PC-9 (cell line): ENCODE data around the gene GNMT. TPM values are rescaled to one million over a fixed set of nuclear protein-coding genes. Genes with fewer than 3 reads are reported as not detected.

ENCODE experiments used
- BruUV-seq: library from RNA; stranded (reverse); fragments of 400-500 nt; replicated peaks from 2 replicates; lab custom pipeline; 2021; lab: Mats Ljungman, UMichigan
- CTCF ChIA-PET: fragments of 300-600 bp; sonication (Branson Sonifier 250); formaldehyde crosslinking; loops from one replicate; lab custom pipeline; 2022; ENCODE audit warnings: antibody characterized with exemption; lab: Charles Lee
- POLR2A ChIA-PET: fragments of 300-600 bp; sonication (Branson Sonifier 250); formaldehyde crosslinking; loops from one replicate; lab custom pipeline; 2022; ENCODE audit warnings: antibody characterized with exemption; ENCODE audit not compliant: unreplicated experiment; lab: Charles Lee
- DNase-seq, 2 experiments: peaks; one replicate each; pipeline versions ENCODE4 v3.0.0 to v3.0.0-alpha.2; 2015 to 2022; ENCODE audit warnings: mixed read lengths in 1 of 2
- H2AFZ ChIP-seq: fragments of 200-600 bp; sonication (generic); 2 replicates; pipeline ENCODE4 v1.8.1; 2017; ENCODE audit warnings: antibody characterized with exemption
- H3F3A ChIP-seq: fragments of 200-600 bp; sonication (generic); 2 replicates; pipeline ENCODE4 v1.8.1; 2017; ENCODE audit warnings: antibody characterized with exemption, mild to moderate bottlenecking, low read depth; ENCODE audit not compliant: insufficient read depth
- H3K27ac ChIP-seq: fragments of 200-600 bp; sonication (generic); 2 replicates; pipeline ENCODE4 v1.6.1; 2016; ENCODE audit warnings: mixed run types
- H3K27me3 ChIP-seq: fragments of 200-600 bp; sonication (generic); 2 replicates; pipeline ENCODE4 v1.6.1; 2016; ENCODE audit warnings: low read depth, mixed run types; ENCODE audit not compliant: insufficient read depth
- H3K36me3 ChIP-seq: fragments of 200-600 bp; sonication (generic); 2 replicates; pipeline ENCODE4 v1.6.1; 2016; ENCODE audit warnings: low read depth, mixed run types
- H3K4me1 ChIP-seq: fragments of 200-600 bp; sonication (generic); replicated peaks from 2 replicates; pipeline ENCODE4 v1.6.1; 2016; ENCODE audit warnings: mixed run types; ENCODE audit not compliant: insufficient read depth
- H3K4me2 ChIP-seq: fragments of 200-600 bp; sonication (generic); 2 replicates; pipeline ENCODE4 v1.6.1; 2017; ENCODE audit warnings: mixed run types
- H3K4me3 ChIP-seq: fragments of 200-600 bp; sonication (generic); 2 replicates; pipeline ENCODE4 v1.6.1; 2016; ENCODE audit warnings: mixed run types
- H3K79me2 ChIP-seq: fragments of 200-600 bp; sonication (generic); 2 replicates; pipeline ENCODE4 v1.6.1; 2017; ENCODE audit warnings: low read depth, mixed run types
- H3K9me2 ChIP-seq: fragments of 200-600 bp; sonication (generic); 2 replicates; pipeline ENCODE4 v1.8.1; 2017; ENCODE audit warnings: mild to moderate bottlenecking; ENCODE audit not compliant: insufficient read depth
- H3K9me3 ChIP-seq: fragments of 200-600 bp; sonication (generic); 2 replicates; pipeline ENCODE4 v1.8.1; 2016; ENCODE audit warnings: low read depth; ENCODE audit not compliant: insufficient read depth
- H4K20me1 ChIP-seq: fragments of 200-600 bp; sonication (generic); 2 replicates; pipeline ENCODE4 v1.8.1; 2017; ENCODE audit not compliant: insufficient read depth
- EZH2 ChIP-seq: fragments of 200-600 bp; sonication (generic); IDR thresholded peaks from 2 replicates; pipeline ENCODE4 v1.8.0; 2017; ENCODE audit warnings: antibody characterized with exemption, low read depth
- intact Hi-C: fragments of 100-400 bp; cut with micrococcal nuclease; formaldehyde crosslinking; loops from one replicate; pipeline ENCODE4 v1.10.0; 2022; ENCODE audit not compliant: unreplicated experiment
- total RNA-seq: library from RNA; stranded (reverse); gene quantifications from 2 replicates; pipeline ENCODE4 v1.2.3, GENCODE V29; 2021
- TF ChIP-seq, protein P1 (sequence below): fragments of 200-600 bp; sonication (generic); conservative IDR thresholded peaks from 2 replicates; pipeline ENCODE4 v1.6.1; 2017; ENCODE audit warnings: mixed run types, antibody characterized with exemption, mild to moderate bottlenecking, moderate library complexity

GNMT gene
- total RNA-seq, 1 experiment from 2014 or later, result 0.57 TPM

DNA sequence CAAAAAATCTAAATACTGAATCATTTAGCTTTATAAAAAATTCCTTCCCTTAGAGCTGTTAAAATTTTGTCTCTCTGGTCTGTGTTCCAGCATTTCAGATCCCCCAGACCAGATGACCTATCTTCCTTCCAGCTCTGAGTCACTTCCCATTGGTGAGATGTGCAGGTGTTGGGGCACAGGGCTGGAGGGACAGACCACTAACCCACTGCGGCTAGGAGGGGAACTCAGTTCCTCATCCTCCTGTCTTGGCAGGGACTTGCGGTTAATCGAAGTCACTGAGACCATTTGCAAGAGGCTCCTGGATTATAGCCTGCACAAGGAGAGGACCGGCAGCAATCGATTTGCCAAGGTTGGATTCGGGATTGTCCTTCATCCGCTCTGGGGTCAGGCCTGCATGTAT lies 25.2 kb upstream of the GNMT start:
- ChIA-PET CTCF (no interaction called here), POLR2A (no interaction called here)
- no peak for DNase-seq
- Histone ChIP-seq H3K9me2 (no peaks in the 10 kb centered on the region), H3K79me2 (peaks cover 32% of the 10 kb centered on the region), H3K4me1 (peaks cover 9% of the 10 kb centered on the region), H3K4me2 (no peak overlapping the region), H3F3A (peaks cover 10% of the 10 kb centered on the region), H2AFZ (no peak overlapping the region), H4K20me1 (no peaks in the 10 kb centered on the region; the same call in 1 of the 2 replicates), H3K9me3 (no peaks in the 10 kb centered on the region), H3K27ac (no peak overlapping the region), H3K36me3 (peaks cover 19% of the 10 kb centered on the region), H3K4me3 (no peak overlapping the region), H3K27me3 (no peaks in the 10 kb centered on the region)
- TF ChIP-seq, protein P1, sequence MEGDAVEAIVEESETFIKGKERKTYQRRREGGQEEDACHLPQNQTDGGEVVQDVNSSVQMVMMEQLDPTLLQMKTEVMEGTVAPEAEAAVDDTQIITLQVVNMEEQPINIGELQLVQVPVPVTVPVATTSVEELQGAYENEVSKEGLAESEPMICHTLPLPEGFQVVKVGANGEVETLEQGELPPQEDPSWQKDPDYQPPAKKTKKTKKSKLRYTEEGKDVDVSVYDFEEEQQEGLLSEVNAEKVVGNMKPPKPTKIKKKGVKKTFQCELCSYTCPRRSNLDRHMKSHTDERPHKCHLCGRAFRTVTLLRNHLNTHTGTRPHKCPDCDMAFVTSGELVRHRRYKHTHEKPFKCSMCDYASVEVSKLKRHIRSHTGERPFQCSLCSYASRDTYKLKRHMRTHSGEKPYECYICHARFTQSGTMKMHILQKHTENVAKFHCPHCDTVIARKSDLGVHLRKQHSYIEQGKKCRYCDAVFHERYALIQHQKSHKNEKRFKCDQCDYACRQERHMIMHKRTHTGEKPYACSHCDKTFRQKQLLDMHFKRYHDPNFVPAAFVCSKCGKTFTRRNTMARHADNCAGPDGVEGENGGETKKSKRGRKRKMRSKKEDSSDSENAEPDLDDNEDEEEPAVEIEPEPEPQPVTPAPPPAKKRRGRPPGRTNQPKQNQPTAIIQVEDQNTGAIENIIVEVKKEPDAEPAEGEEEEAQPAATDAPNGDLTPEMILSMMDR, result no peak
- TF ChIP-seq EZH2, result no peak
- intact Hi-C loops, result no loop called here
- BruUV-seq, result no TSS peak

DNA sequence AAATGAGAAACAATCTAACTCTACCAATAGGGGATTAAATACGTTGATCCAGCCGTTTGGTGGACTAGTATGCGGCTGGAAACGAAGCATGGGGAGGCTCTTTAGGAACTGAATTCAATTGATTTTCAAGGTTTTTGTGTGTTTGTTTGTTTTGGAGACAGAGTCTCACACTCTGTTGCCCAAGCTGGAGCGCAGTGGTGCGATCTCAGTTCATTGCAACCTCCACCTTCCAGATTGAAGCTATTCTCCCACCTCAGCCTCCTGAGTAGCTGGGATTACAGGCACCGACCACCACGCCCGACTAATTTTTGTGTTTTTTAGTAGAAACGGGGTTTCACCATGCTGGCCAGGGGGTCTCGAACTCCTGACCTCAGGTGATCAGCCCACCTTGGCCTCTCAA lies 24.2 kb upstream of the GNMT start:
- H3K27ac ChIP-seq, result no peak overlapping the region
- CTCF ChIA-PET, result no interaction called here

DNA sequence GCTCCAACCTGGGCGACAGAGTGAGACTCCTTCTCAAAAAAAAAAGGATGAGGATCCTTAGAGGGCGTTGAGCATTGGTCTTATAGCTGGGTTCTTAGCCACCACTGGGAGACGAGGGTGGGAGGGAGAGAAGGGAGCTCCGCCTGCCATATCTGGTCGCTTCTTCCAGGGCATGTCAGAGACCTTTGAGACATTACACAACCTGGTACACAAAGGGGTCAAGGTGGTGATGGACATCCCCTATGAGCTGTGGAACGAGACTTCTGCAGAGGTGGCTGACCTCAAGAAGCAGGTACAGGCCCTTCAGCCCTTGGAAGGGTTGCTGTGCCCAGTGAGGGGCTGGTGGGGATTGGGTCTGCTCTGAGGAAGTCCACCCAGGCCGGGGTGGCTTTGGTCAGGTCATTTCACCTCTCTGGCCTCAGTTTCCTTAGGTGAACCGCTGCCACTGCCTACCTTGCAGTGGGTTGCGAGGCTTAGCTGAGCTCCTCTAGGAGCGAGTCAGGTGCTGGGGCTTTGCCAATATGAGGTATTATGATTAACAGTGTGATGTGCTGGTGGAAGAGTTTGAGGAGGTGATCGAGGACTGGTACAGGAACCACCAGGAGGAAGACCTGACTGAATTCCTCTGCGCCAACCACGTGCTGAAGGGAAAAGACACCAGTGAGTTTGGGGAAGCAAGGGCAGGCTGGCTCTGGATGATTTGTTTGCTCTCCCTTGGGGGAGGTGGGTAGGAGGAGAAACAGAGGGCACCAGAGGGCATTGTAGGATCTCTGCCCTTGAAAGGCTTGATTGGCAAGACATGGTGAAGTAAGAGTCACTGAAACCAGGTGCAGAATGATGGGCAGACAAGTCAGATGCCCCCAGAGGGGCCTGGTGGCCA lies 22.8 kb upstream of the GNMT start:
- ChIA-PET CTCF (interaction anchor here (0.6 kb wide), 1 partner anchor 23 kb away, joined by 3 read pairs; no protein-coding TSS in a partner anchor), POLR2A (interaction anchor here (0.5 kb wide), 1 partner anchor 76 kb away, joined by 4 read pairs; the partner anchor contains the start of genes KLHDC3 and MEA1)
- Histone ChIP-seq H3K27ac (no peak overlapping the region), H3K9me3 (no peaks in the 10 kb centered on the region), H3K4me3 (no peak overlapping the region), H4K20me1 (no peaks in the 10 kb centered on the region; the same call in 1 of the 2 replicates), H3K4me1 (no peaks in the 10 kb centered on the region), H3K4me2 (no peak overlapping the region), H2AFZ (no peak overlapping the region), H3K79me2 (peaks cover 7% of the 10 kb centered on the region), H3K27me3 (no peaks in the 10 kb centered on the region), H3K9me2 (no peaks in the 10 kb centered on the region), H3F3A (no peaks in the 10 kb centered on the region; the same call in 1 of the 2 replicates), H3K36me3 (peaks cover 11% of the 10 kb centered on the region; the same call in 1 of the 2 replicates)
- DNase-seq, result no peak
- no peak for TF ChIP-seq EZH2
- intact Hi-C loops, result no loop called here
- BruUV-seq, result no TSS peak

More for the DNA sequence above, 24.2 kb upstream of the GNMT start:
- POLR2A ChIA-PET, result no interaction called here
- Histone ChIP-seq H3K4me1 (no peaks in the 10 kb centered on the region), H3K9me3 (no peaks in the 10 kb centered on the region), H3K36me3 (peaks cover 19% of the 10 kb centered on the region), H2AFZ (no peak overlapping the region), H3K9me2 (no peaks in the 10 kb centered on the region), H3K79me2 (peaks cover 21% of the 10 kb centered on the region), H3K27me3 (no peaks in the 10 kb centered on the region), H4K20me1 (no peaks in the 10 kb centered on the region; the same call in 1 of the 2 replicates), H3K4me3 (no peak overlapping the region), H3K4me2 (no peak overlapping the region), H3F3A (no peaks in the 10 kb centered on the region; the same call in 1 of the 2 replicates)
- DNase-seq, result no peak
- TF ChIP-seq, protein P1, result no peak
- no TSS peak for BruUV-seq
- intact Hi-C loops, result no loop called here
